ENCODE results near the gene MAP2.

Gene MAP2

GRCh38 chr2:209666296-209666695, 242.4 kb downstream of the MAP2 start:
- DNase-seq = no peak

GRCh38 chr2:209671020-209671680, 247.3 kb downstream of the MAP2 start:
- no peak for DNase-seq

- no peak for DNase-seq
These were observed 250.0 kb downstream of the MAP2 start for GRCh38 chr2:209673811-209674210.

- no peak for DNase-seq
These were observed 256.7 kb downstream of the MAP2 start for GRCh38 chr2:209680596-209680995.

- no peak for DNase-seq
These were observed 257.4 kb downstream of the MAP2 start for GRCh38 chr2:209681201-209681735.

GRCh38 chr2:209682646-209683045, 258.8 kb downstream of the MAP2 start:
- no peak for DNase-seq

GRCh38 chr2:209685340-209685739, 261.5 kb downstream of the MAP2 start:
- DNase-seq = no peak

- DNase-seq = no peak
These were observed 262.1 kb downstream of the MAP2 start for GRCh38 chr2:209685963-209686362.

- DNase-seq = no peak
These were observed 262.6 kb downstream of the MAP2 start for GRCh38 chr2:209686448-209686847.

- no peak for DNase-seq
These were observed 263.6 kb downstream of the MAP2 start for GRCh38 chr2:209687323-209687969.

GRCh38 chr2:209688385-209688784, 264.5 kb downstream of the MAP2 start:
- no peak for DNase-seq

- no peak for DNase-seq
These were observed 266.3 kb downstream of the MAP2 start for GRCh38 chr2:209690029-209690754.

GRCh38 chr2:209694748-209695147, 270.9 kb downstream of the MAP2 start:
- no peak for DNase-seq

- DNase-seq = peak; percentile 60
These were observed 273.2 kb downstream of the MAP2 start for GRCh38 chr2:209696836-209697711.

- DNase-seq = no peak
These were observed 278.9 kb downstream of the MAP2 start for GRCh38 chr2:209702775-209703174.

GRCh38 chr2:209713219-209713618, 289.4 kb downstream of the MAP2 start:
- no peak for DNase-seq

- DNase-seq = no peak
These were observed 295.2 kb downstream of the MAP2 start for GRCh38 chr2:209719034-209719433.

GRCh38 chr2:209721497-209721896, 297.6 kb downstream of the MAP2 start:
- no peak for DNase-seq

GRCh38 chr2:209726311-209726710, 302.5 kb downstream of the MAP2 start:
- DNase-seq = no peak

- no peak for DNase-seq
These were observed 303.2 kb downstream of the MAP2 start for GRCh38 chr2:209727077-209727476.

GRCh38 chr2:209734805-209735204, 311.0 kb downstream of the MAP2 start:
- no peak for DNase-seq

GRCh38 chr2:209741953-209742352, 318.1 kb downstream of the MAP2 start:
- DNase-seq = no peak

- no peak for DNase-seq
These were observed 329.2 kb downstream of the MAP2 start for GRCh38 chr2:209753020-209753419.
